NCI-H146 treated with DMSO at 0.1 percent for 48 hours (cell line): ENCODE measurements around the gene TMEM179B.
"Not testable (repeated sequence)": the region's sequence is repeated elsewhere in the genome, so short reads cannot be mapped to it uniquely, and the experiment has no call there.

Experiments used
- DNase-seq: peaks from one replicate; lab custom pipeline; 2025; ENCODE audit not compliant: unreplicated experiment; lab: John Stamatoyannopoulos, UW

The TMEM179B gene, protein sequence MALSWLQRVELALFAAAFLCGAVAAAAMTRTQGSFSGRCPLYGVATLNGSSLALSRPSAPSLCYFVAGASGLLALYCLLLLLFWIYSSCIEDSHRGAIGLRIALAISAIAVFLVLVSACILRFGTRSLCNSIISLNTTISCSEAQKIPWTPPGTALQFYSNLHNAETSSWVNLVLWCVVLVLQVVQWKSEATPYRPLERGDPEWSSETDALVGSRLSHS

GRCh38 chr11:62787005-62787759 lies at the start of gene TMEM179B:
Gene TMEM179B, plus strand, starts transcription at chr11:62787402. Its CDS starts 30 bp downstream, at chr11:62787432.
- peak; percentile 92 for DNase-seq

DNA sequence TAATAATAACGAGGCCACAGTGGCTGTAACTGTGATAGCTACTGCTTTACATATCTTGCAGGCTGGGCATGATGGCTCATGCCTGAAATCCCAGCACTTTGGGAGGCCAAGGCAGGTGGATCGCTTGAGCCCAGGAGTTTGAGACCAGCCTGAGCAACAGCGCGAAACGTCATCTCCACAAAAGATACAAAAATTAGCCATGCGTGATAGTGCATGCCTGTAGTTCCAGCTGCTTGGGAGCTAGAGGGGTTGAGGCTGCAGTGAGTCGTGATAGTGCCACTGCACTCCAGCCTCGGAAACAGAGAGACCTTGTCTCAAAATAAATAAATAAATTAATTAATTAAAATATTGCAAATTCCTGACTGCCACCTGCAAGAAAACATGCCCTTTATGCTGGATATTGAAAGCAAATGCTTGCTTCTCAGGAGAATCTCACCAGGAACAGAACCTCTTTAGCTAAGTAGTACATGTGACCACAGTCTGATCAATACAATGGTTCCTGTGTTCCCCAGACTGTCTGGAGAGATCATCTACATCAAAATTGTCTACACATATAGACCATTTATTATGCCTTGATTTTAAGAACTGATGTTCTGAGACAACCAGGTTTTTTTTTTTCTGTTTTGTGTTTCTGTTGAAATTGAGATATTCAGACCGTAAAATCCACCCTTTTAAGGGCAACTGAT lies 39.6 kb upstream of the TMEM179B start:
- no peak for DNase-seq

DNA sequence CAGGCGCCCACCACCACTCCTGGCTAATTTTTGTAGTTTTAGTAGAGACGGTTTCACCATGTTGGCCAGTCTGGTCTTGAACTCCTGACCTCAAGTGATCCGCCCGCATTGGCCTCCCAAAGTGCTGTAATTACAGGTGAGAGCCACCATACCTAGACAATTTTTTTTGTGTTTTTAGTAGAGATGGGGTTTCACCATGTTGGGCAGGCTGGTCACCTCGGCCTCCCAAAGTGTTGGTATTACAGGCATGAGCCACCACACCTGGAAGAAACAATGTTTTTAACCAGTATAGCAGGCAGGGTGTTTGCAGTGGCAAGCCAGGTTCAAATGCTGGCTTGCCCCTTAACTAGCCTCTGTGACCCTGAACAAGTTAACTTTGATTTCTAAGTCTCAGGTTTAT lies 37.3 kb upstream of the TMEM179B start:
- not testable (repeated sequence) for DNase-seq

DNA sequence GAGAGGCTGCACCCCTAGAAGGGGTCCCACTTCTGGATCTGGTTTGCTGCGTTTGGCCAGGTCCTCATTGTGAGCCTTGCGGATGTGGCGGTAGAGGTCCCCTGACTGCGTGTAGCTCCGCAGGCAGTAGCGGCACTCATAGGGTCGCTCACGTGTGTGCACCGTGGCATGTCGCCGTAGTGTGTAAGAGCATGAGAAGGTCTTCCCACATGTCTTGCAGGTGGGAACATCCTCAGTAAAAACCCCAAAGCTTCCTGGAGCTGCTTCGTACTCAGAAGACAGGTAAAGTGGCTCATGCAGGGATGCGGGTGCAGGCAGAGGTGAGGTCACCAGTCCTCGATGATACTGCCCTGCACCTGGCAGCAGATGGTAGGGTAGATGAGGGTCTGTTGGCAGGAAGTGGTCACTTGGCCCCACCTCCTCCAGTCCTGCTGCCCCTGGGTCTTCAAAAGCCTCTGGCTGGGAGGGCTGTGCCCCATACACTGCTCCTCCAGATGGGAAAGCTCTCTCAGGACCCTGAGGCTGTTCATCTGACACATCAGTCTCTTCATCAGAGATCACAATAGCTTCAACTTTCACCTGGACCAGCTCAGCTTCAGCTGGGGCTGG lies 34.9 kb upstream of the TMEM179B start:
- no peak for DNase-seq

GRCh38 chr11:62752994-62753735 lies 34.0 kb upstream of the TMEM179B start:
- no peak for DNase-seq

DNA sequence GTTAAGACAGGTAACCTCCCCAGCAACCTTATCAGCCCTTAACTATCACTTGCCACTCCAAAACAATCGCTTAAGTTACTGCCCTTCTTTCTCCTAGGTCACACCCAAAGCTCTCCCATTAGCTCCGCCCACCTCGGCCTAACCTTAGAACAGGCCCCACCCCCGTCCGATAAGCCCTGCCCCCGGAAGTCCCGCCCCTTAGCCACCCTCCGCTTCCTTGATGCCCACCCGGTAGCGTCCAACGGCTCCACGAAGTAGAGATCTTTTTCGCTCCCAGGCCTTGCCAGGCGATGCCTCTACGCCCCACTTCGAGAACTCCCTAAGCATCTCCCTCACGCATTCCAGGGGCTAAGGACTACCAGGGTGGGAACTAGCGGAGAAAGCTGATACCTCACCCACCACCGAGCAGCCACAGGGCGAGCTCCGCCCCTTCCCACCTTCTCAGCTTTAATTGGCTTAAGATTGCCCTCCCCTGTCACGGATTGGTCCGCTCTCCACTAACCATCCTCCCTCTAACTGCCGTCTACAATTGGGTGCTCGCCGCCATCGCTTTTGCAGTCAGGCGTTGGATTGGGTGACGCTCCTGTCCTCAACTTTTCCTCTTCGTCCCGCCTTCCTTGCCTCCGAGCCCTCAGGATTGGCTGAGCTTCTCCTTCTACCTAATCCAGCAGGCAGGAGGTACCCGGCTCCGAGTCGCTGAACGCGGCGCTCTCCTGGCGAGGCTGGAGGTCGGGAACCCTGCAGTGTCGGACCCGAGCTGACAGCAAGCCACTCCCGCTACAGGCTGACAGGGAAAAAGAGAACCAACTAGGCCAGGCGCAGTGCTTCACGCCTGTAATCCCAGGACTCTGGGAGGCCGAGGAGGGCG lies 33.2 kb upstream of the TMEM179B start, which contains the start of gene ZBTB3:
Gene ZBTB3 (minus strand): TSS at position 425 of the 868 bp plus-strand sequence. CDS start 496 bp downstream, outside the sequence.
- DNase-seq = peak; percentile 99

- DNase-seq = no peak
Observed at GRCh38 chr11:62755086-62755615, 32.1 kb upstream of the TMEM179B start.

- DNase-seq = no peak
Observed at GRCh38 chr11:62757846-62758788, 29.1 kb upstream of the TMEM179B start.

- DNase-seq = not testable (repeated sequence)
Observed at GRCh38 chr11:62760867-62761227, 26.4 kb upstream of the TMEM179B start.

DNA sequence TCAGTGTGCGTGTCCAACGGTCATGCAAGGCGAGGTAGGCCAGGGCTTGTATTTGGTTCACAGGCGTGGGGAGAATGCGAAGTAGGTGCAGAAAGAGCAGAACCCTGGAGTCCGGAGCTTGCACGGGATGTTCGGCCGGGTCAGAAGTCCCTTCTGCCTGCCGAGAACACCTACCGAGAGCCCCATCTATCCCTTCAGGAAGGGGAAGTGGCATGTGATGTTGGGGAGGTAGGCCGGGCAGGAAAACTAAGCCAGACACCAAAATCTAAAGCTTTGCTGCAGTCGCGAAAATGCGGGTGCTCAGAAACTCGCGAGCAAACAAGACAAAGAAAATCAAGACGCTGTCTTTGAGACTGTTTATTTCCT lies 16.4 kb upstream of the TMEM179B start:
- DNase-seq = no peak

GRCh38 chr11:62771144-62772021 lies 15.8 kb upstream of the TMEM179B start, which contains the start of gene TAF6L:
Gene TAF6L, plus strand, starts transcription at chr11:62771396. Its CDS starts 4,388 bp downstream, at chr11:62775784.
- peak; percentile 92 for DNase-seq

GRCh38 chr11:62774407-62774806 lies 12.8 kb upstream of the TMEM179B start:
- no peak for DNase-seq

- DNase-seq = no peak
Observed at GRCh38 chr11:62775646-62776045, 11.6 kb upstream of the TMEM179B start.

DNA sequence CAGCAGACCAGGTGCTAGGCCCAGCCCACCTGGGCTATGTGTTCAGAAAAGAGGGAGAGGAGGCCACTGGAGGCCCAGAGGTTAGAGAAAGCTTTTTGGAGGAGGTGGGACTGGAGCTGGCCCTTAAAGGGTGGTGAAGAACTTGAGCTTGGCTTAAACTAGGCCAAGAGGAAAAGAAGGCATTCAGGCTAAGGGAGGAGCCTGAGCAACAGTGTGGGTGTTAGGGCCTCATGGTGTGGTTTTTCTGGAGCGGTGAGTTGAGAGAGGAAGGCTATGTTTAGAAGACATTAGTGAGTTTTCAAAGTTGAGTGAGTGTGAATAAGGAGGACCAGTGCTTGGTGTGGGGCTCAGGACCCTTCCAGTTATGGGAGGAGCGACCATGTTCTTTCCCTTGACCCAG lies 9.8 kb upstream of the TMEM179B start:
- no peak for DNase-seq

DNA sequence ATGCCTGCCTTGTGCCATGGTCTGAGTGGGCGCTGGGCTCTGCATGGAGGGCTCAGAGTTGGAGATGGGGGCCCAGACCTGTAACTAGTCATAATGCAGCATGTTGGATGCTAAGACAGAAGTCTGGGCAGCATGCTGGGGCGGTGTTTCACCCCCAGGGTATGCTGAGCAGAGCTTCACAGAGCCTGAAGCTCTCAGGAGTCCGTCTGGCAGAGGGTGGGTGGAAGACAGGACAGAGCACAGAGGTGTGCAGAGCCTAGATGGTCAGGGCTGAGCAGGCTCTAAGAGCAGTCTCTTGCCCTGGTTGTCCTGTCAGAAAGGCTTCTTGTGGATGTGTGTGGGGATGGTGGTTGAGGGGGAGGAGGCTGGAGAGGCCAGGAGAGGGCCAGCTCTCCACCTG lies 8.8 kb upstream of the TMEM179B start:
- DNase-seq = no peak

DNA sequence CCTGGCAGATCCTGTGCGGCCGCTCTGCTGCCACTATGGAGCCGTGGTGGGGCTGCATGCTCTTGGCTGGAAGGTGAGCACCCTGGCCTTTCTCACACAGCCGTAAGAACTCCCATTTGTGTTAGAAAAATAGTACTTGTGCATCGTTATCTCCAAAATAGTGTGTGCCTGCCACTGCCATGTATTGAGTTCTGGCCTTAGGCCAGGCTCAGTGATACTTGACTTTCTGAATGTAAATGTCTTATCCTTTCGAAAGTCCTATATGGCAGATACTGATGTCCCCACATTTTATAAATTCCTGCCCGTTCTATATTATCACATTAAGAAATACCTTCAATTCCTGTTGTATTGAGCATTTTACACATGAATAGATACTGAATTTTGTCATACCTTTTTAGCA lies 4.4 kb upstream of the TMEM179B start:
- no peak for DNase-seq

GRCh38 chr11:62786318-62787004 lies 741 bp upstream of the TMEM179B start:
- DNase-seq = peak; percentile 42
